C4-2B (cell line): Measurements from ENCODE around the gene EARS2.

Experiments used
- CTCF ChIP-seq: fragments of 450-650 bp; conservative IDR thresholded peaks from 2 replicates; pipeline ENCODE4 v1.5.1; 2017; ENCODE audit warnings: mild to moderate bottlenecking
- ZFX ChIP-seq: fragments of 450-650 bp; IDR thresholded peaks from 2 replicates; pipeline ENCODE4 v1.6.1; 2017

GRCh38 chr16:23485841-23486240, 71.3 kb downstream of the EARS2 start:
- no peak for TF ChIP-seq CTCF
- no peak for TF ChIP-seq ZFX
